Endothelial cell of umbilical vein (primary cell): ENCODE data around the gene CCDC167. TPM values are rescaled to one million over a fixed set of nuclear protein-coding genes. Genes with fewer than 3 reads are reported as not detected.

Experiments
- BruUV-seq: library from RNA; stranded (reverse); fragments of 400-500 nt; replicated peaks from 2 replicates; lab custom pipeline; 2021; lab: Mats Ljungman, UMichigan
- CTCF ChIA-PET: fragments of 300-600, 350-600 bp; sonication (Branson Sonifier 250); formaldehyde crosslinking; loops from one replicate; lab custom pipeline; 2021; ENCODE audit warnings: antibody characterized with exemption, inconsistent platforms; lab: Charles Lee
- POLR2A ChIA-PET: fragments of 300-600, 350-600 bp; sonication (Branson Sonifier 250); formaldehyde crosslinking; loops from one replicate; lab custom pipeline; 2021; ENCODE audit warnings: antibody characterized with exemption, inconsistent platforms; lab: Charles Lee
- DNase-seq: peaks from one replicate; pipeline ENCODE4 v3.0.0-alpha.2; 2011; ENCODE audit warnings: low read depth, low spot score
- FAIRE-seq: peaks from 2 replicates; lab custom pipeline; 2011; peaks lifted over from hg19 to GRCh38; lab: Jason Lieb, UNC
- H2AFZ ChIP-seq: 2 replicates; pipeline ENCODE4 v1.6.0; 2012; ENCODE audit warnings: low read depth, low read length, control low read depth, inconsistent platforms
- H3K27ac ChIP-seq: 2 replicates; pipeline ENCODE4 v1.5.1; 2011; ENCODE audit warnings: low read depth, mild to moderate bottlenecking, control low read depth, low read length, moderate library complexity; ENCODE audit not compliant: insufficient read depth
- H3K27me3 ChIP-seq, 2 experiments: 2 replicates each; pipeline versions ENCODE4 v1.6.0 to v1.6.1; 2011; ENCODE audit warnings: low read length in 2 of 2, mixed read lengths in 1 of 2; ENCODE audit not compliant: control insufficient read depth in 2 of 2, insufficient read depth in 2 of 2
- H3K36me3 ChIP-seq, 2 experiments: 2 replicates in 1 of 2; 3 replicates in 1 of 2; pipeline ENCODE4 v1.5.1; 2011; ENCODE audit warnings: low read length in 2 of 2, mild to moderate bottlenecking in 1 of 2, moderate library complexity in 1 of 2; ENCODE audit not compliant: control insufficient read depth in 2 of 2, insufficient read depth in 2 of 2; ENCODE audit errors: extremely low read depth in 1 of 2
- H3K4me1 ChIP-seq: 3 replicates; pipeline ENCODE4 v1.5.1; 2011; ENCODE audit warnings: mild to moderate bottlenecking, low read length; ENCODE audit not compliant: control insufficient read depth, insufficient read depth; ENCODE audit errors: extremely low read depth
- H3K4me2 ChIP-seq: 2 replicates; pipeline ENCODE4 v1.6.1; 2011; ENCODE audit warnings: low read length, control low read depth, mixed read lengths; ENCODE audit not compliant: insufficient read depth
- H3K4me3 ChIP-seq, 3 experiments: fragments of 200-600 bp in 1 of 3; sonication (generic), shearing (Covaris generic) in 1 of 3; replicated peaks in 1 of 3; 2 replicates each; pipeline ENCODE4 v1.5.1; 2011 to 2016; ENCODE audit warnings: control low read depth in 3 of 3, low read length in 3 of 3, mild to moderate bottlenecking in 2 of 3, inconsistent platforms in 1 of 3, low read depth in 1 of 3, moderate library complexity in 1 of 3; ENCODE audit not compliant: insufficient read depth in 1 of 3
- H3K79me2 ChIP-seq: 2 replicates; pipeline ENCODE4 v1.6.0; 2012; ENCODE audit warnings: low read length, inconsistent platforms; ENCODE audit not compliant: control insufficient read depth, insufficient read depth
- H3K9ac ChIP-seq: replicated peaks from 2 replicates; pipeline ENCODE3; 2011; ENCODE audit warnings: low read length, control low read depth; ENCODE audit not compliant: insufficient read depth; ENCODE audit errors: extremely low read depth
- H3K9me1 ChIP-seq: replicated peaks from 3 replicates; pipeline ENCODE4 v1.6.0; 2011; ENCODE audit warnings: mild to moderate bottlenecking, low read length; ENCODE audit not compliant: control insufficient read depth, insufficient read depth; ENCODE audit errors: extremely low read depth
- H3K9me3 ChIP-seq: replicated peaks from 2 replicates; pipeline ENCODE4 v1.5.1; 2012; ENCODE audit warnings: low read length, inconsistent platforms; ENCODE audit not compliant: control insufficient read depth, insufficient read depth
- H4K20me1 ChIP-seq: replicated peaks from 2 replicates; pipeline ENCODE3; 2011; ENCODE audit warnings: mild to moderate bottlenecking, low read length; ENCODE audit not compliant: control insufficient read depth, insufficient read depth; ENCODE audit errors: extremely low read depth
- EZH2 ChIP-seq: IDR thresholded peaks from 2 replicates; pipeline ENCODE4 v1.6.1; 2012; ENCODE audit warnings: borderline replicate concordance, low read depth, mild to moderate bottlenecking, moderate library complexity, low read length, inconsistent platforms; ENCODE audit not compliant: severe bottlenecking
- FOS ChIP-seq: IDR thresholded peaks from 2 replicates; pipeline ENCODE4 v1.6.1; 2011; ENCODE audit warnings: mild to moderate bottlenecking, low read length, moderate library complexity, borderline replicate concordance; ENCODE audit not compliant: insufficient read depth
- GATA2 ChIP-seq: IDR thresholded peaks from 2 replicates; pipeline ENCODE4 v1.7.0; 2011; ENCODE audit warnings: low read depth, mild to moderate bottlenecking, moderate library complexity, mixed read lengths, low read length; ENCODE audit not compliant: insufficient read length, insufficient read depth
- JUN ChIP-seq: IDR thresholded peaks from 2 replicates; pipeline ENCODE4 v1.6.1; 2011; ENCODE audit warnings: borderline replicate concordance, low read depth; ENCODE audit not compliant: insufficient read length, insufficient read depth
- MYC ChIP-seq: IDR thresholded peaks from one replicate; pipeline ENCODE4 v1.6.1; 2011; ENCODE audit warnings: mild to moderate bottlenecking, low read depth, low read length
- POLR2A ChIP-seq: IDR thresholded peaks from 2 replicates; pipeline ENCODE4 v1.6.1; 2012; ENCODE audit warnings: low read depth, mild to moderate bottlenecking, control low read depth, low read length
- POLR2AphosphoS5 ChIP-seq: IDR thresholded peaks from 2 replicates; pipeline ENCODE4 v1.6.1; 2012; ENCODE audit warnings: low read depth, mild to moderate bottlenecking, control low read depth, low read length, moderate library complexity; ENCODE audit not compliant: insufficient read depth
- dilution Hi-C: fragments of 300-500 bp; cut with MboI; formaldehyde crosslinking; loops from one replicate; pipeline ENCODE4 v1.15.0; 2019; ENCODE audit warnings: low sequenced_read_pairs; ENCODE audit not compliant: extremely low pct_ligation_motif_present
- intact Hi-C: fragments of 100-400 bp; cut with micrococcal nuclease; formaldehyde crosslinking; loops from one replicate; pipeline ENCODE4 v1.10.0; 2022
- polyA plus RNA-seq, 4 experiments: library from polyadenylated mRNA; depleted of rRNA in 3 of 4; stranded (reverse) in 3 of 4; unstranded in 1 of 4; fragments of >200 nt; gene quantifications; 2 replicates each; pipeline versions ENCODE4 v1.2.1 to v1.2.3, GENCODE V29; 2011 to 2012; ENCODE audit warnings: missing spikeins in 1 of 4
- total RNA-seq: library from RNA; stranded (reverse); gene quantifications from 2 replicates; pipeline ENCODE4 v1.2.3, GENCODE V29; 2021
- TF ChIP-seq, protein P1 (sequence below), 2 donors: IDR thresholded peaks; 1 replicate in 1 of 2; 2 replicates in 1 of 2; pipeline ENCODE4 v1.5.1; 2011; ENCODE audit warnings: low read length in 2 of 2, mild to moderate bottlenecking in 2 of 2, moderate library complexity in 2 of 2, control low read depth in 1 of 2, inconsistent platforms in 1 of 2, low read depth in 1 of 2; ENCODE audit not compliant: insufficient read depth in 1 of 2; ENCODE audit errors: extremely low read depth in 1 of 2
- TF ChIP-seq, protein P2 (sequence below): IDR thresholded peaks from 2 replicates; pipeline ENCODE4 v1.6.1; 2011; ENCODE audit not compliant: insufficient read depth, insufficient read length

CCDC167 gene
- total and polyA plus RNA-seq, 2 donors (not counting 3 experiments of a cell fraction or from before 2014, with no cell fraction given) = 46.6 to 105 TPM

DNA sequence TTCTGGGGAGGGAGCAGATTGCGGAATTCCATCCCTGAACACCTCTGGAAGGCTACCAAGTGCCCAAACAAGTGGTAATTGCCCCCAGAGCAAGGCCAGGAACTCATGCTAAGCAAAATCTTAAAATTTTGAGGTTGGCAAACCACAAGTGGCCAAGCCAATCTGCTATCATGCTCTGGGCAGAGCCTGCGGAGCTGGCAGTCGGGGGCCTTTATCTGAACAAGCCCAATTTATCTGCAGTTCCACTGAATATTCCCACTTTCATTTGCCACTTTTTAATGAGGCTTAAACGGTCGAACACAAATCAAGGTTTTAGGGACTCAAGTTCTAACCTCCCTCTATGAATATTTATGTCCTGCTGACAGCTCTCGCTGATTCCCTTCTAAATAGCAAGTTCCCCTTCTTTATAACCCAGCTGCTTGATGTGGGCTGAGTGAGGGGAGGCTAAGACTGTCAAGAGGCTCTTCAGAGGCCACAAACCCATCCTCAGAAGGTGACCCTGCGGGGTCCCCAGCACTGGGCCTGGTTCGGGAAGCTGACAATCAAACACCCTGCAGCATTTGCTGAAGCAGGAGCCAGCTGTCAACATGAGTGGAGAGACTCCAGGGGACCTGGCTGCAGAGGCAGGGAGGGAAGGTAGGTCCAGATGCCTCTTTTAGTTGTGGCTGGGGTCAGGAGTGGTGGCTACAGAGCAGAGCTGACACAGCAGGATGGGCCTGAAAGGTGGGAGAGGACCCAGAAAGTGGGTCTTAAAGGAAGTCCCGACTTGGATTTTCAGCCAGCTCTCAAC lies 11.9 kb downstream of the CCDC167 start:
- H3K9me3 ChIP-seq = no peaks in the 10 kb centered on the region
- no peaks in the 10 kb centered on the region for H3K27me3 ChIP-seq
- H3K4me3 ChIP-seq = no peak overlapping the region
- TF ChIP-seq POLR2AphosphoS5 = no peak
- TF ChIP-seq JUN = no peak
- no peak for TF ChIP-seq POLR2A
- TF ChIP-seq, protein P1, sequence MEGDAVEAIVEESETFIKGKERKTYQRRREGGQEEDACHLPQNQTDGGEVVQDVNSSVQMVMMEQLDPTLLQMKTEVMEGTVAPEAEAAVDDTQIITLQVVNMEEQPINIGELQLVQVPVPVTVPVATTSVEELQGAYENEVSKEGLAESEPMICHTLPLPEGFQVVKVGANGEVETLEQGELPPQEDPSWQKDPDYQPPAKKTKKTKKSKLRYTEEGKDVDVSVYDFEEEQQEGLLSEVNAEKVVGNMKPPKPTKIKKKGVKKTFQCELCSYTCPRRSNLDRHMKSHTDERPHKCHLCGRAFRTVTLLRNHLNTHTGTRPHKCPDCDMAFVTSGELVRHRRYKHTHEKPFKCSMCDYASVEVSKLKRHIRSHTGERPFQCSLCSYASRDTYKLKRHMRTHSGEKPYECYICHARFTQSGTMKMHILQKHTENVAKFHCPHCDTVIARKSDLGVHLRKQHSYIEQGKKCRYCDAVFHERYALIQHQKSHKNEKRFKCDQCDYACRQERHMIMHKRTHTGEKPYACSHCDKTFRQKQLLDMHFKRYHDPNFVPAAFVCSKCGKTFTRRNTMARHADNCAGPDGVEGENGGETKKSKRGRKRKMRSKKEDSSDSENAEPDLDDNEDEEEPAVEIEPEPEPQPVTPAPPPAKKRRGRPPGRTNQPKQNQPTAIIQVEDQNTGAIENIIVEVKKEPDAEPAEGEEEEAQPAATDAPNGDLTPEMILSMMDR (IDR thresholded peaks at IDR 0.05; ENCODE audit: extremely low read depth in 1 of 2, insufficient read depth in 1 of 2, low read depth in 1 of 2, low read length in 2 of 2) = no peak
- TF ChIP-seq, protein P2, sequence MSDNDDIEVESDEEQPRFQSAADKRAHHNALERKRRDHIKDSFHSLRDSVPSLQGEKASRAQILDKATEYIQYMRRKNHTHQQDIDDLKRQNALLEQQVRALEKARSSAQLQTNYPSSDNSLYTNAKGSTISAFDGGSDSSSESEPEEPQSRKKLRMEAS = no peak
- TF ChIP-seq EZH2 = no peak
- no peak for TF ChIP-seq FOS
- no peak for TF ChIP-seq MYC
- no peak for TF ChIP-seq GATA2
- no peak overlapping the region for H3K4me2 ChIP-seq
- POLR2A ChIA-PET = no interaction called here
- CTCF ChIA-PET = interaction anchor here (0.7 to 1.7 kb wide), 5 partner anchors 12 to 205 kb away, joined by 3 to 8 read pairs (median 3); partner anchors contain the start of gene CCDC167
- intact Hi-C loops (no loop called here), dilution Hi-C loops (no loop called here)
- no peak overlapping the region for H3K27ac ChIP-seq
- no peaks in the 10 kb centered on the region for H3K79me2 ChIP-seq
- FAIRE-seq (no peak), DNase-seq (no peak)
- no peak overlapping the region for H3K9ac ChIP-seq
- H3K9me1 ChIP-seq = no peaks in the 10 kb centered on the region
- H2AFZ ChIP-seq = no peak overlapping the region
- H3K4me1 ChIP-seq = no peaks in the 10 kb centered on the region
- BruUV-seq = no TSS peak
- peaks cover 0 to 2% of the 10 kb centered on the region in 2 experiments for H3K36me3 ChIP-seq
- no peaks in the 10 kb centered on the region for H4K20me1 ChIP-seq
